Measurements from ENCODE around the gene SEPTIN10. TPM values are rescaled to one million over a fixed set of nuclear protein-coding genes. Genes with fewer than 3 reads are reported as not detected.

SEPTIN10 gene
- total and polyA plus RNA-seq, 2 of the 8 experiments (the other 6 are each of a cell fraction or from before 2014, with no cell fraction given) = 23.7 to 101 TPM

- Histone ChIP-seq H2BK12ac (ENCODE audit: low read depth, low read length) (no peak overlapping the region), H2BK5ac (ENCODE audit: low read depth, low read length) (no peak overlapping the region), H2BK20ac (ENCODE audit: low read length) (no peak overlapping the region), H3K36me3 (ENCODE audit: control insufficient read depth in 2 of 4, insufficient read depth in 4 of 4, low read length in 3 of 4) (no peaks in the 10 kb centered on the region), H3K4me2 (ENCODE audit: insufficient read depth in 1 of 2, low read depth in 2 of 2, low read length in 2 of 2) (no peak overlapping the region), H3K4me3 (ENCODE audit: extremely low read depth in 1 of 4, insufficient read depth in 2 of 4, low read depth in 3 of 4, low read length in 4 of 4) (no peak overlapping the region), H3K18ac (ENCODE audit: extremely low read depth, low read length) (no peak overlapping the region; the same call in 1 of the 2 replicates), H2BK120ac (replicated peaks; ENCODE audit: low read depth, low read length) (no peak overlapping the region), H4K5ac (ENCODE audit: insufficient read length, low read depth, low read length) (no peak overlapping the region), H4K20me1 (replicated peaks in 1 of 2; ENCODE audit: control insufficient read depth in 1 of 2, insufficient read depth in 2 of 2, low read length in 2 of 2) (no peaks in the 10 kb centered on the region), H3K4ac (replicated peaks; ENCODE audit: insufficient read length, low read depth, low read length) (no peak overlapping the region), H3K9me3 (ENCODE audit: insufficient read depth in 2 of 2, low read depth in 1 of 2, low read length in 1 of 2) (no peaks in the 10 kb centered on the region), H3K27me3 (replicated peaks in 1 of 4; ENCODE audit: control insufficient read depth in 3 of 4, extremely low read depth in 1 of 4, insufficient read depth in 3 of 4, low read length in 3 of 4) (no peaks in the 10 kb centered on the region), H3K9ac (replicated peaks in 1 of 4; ENCODE audit: extremely low read depth in 1 of 4, low read depth in 3 of 4, low read length in 3 of 4) (no peak overlapping the region), H2AFZ (ENCODE audit: low read length) (no peak overlapping the region), H3K14ac (ENCODE audit: insufficient read length) (no peak overlapping the region), H4K91ac (replicated peaks; ENCODE audit: insufficient read length, low read length) (no peak overlapping the region), H3K4me1 (replicated peaks in 1 of 4; ENCODE audit: control insufficient read depth in 3 of 4, insufficient read depth in 4 of 4, low read length in 3 of 4) (no peaks in the 10 kb centered on the region), H3K23ac (ENCODE audit: insufficient read length) (no peak overlapping the region), H2BK15ac (ENCODE audit: low read length) (no peak overlapping the region), H2AK5ac (ENCODE audit: low read depth, low read length) (no peak overlapping the region), H3K79me1 (ENCODE audit: low read depth, low read length) (no peaks in the 10 kb centered on the region), H3K56ac (replicated peaks; ENCODE audit: insufficient read length, low read depth, low read length) (no peak overlapping the region), H3K79me2 (ENCODE audit: control insufficient read depth in 1 of 2, insufficient read depth in 2 of 2, low read length in 2 of 2) (no peaks in the 10 kb centered on the region), H3K27ac (ENCODE audit: low read depth, low read length) (no peak overlapping the region), H4K8ac (ENCODE audit: extremely low read depth, insufficient read depth, low read length) (no peak overlapping the region), H3K23me2 (ENCODE audit: low read depth, low read length) (peaks cover 2% of the 10 kb centered on the region; the same call in 1 of the 2 replicates)
- DNase-seq (ENCODE audit: low read depth in 1 of 2, low spot score in 2 of 2) (no peak), FAIRE-seq (no peak)
- POLR2A ChIA-PET (ENCODE audit: partially characterized antibody) = no interaction called here
- WGBS, 2 experiments (ENCODE audit: extremely low coverage in 1 of 2, insufficient coverage in 1 of 2, insufficient read length in 1 of 2, insufficient replicate concordance in 2 of 2, low coverage in 1 of 2, low lambda C conversion rate in 2 of 2, missing lambda C conversion rate in 1 of 2) = 95% methylated on average over 11 of the region's 11 CpGs; no CpG with 5 or more reads in 1 of the 2 experiments
- CTCF ChIA-PET (ENCODE audit: partially characterized antibody) = interaction anchor here (0.6 to 4.6 kb wide), 5 partner anchors 11 to 187 kb away, joined by 3 to 26 read pairs (median 9); no protein-coding TSS in a partner anchor
- no peak for TF ChIP-seq CREB1 (IDR thresholded peaks at IDR 0.05)
- TF ChIP-seq MAFK (IDR thresholded peaks at IDR 0.05; ENCODE audit: low read depth, low read length) = no peak
- TF ChIP-seq E2F6 (IDR thresholded peaks at IDR 0.05) = no peak
- no peak for TF ChIP-seq SRF (IDR thresholded peaks at IDR 0.05; ENCODE audit: low read depth, low read length)
- TF ChIP-seq POU5F1 (IDR thresholded peaks at IDR 0.05; ENCODE audit: low read depth, low read length) = no peak
- no peak for TF ChIP-seq ATF2 (IDR thresholded peaks at IDR 0.05; ENCODE audit: low read length)
- no peak for TF ChIP-seq GTF2F1 (IDR thresholded peaks at IDR 0.05; ENCODE audit: borderline replicate concordance, low read depth, low read length)
- TF ChIP-seq TEAD4 (IDR thresholded peaks at IDR 0.05; ENCODE audit: low read depth, low read length) = no peak
- TF ChIP-seq KDM1A (IDR thresholded peaks at IDR 0.05; ENCODE audit: borderline replicate concordance, low read length) = no peak
- no peak for TF ChIP-seq SIRT6 (IDR thresholded peaks at IDR 0.05; ENCODE audit: low read length)
- TF ChIP-seq POLR2AphosphoS5 (IDR thresholded peaks at IDR 0.05; ENCODE audit: low read depth, low read length) = no peak
- TF ChIP-seq BRCA1 (IDR thresholded peaks at IDR 0.05; ENCODE audit: low read depth, low read length) = no peak
- no peak for TF ChIP-seq CBX8 (IDR thresholded peaks at IDR 0.05; ENCODE audit: borderline replicate concordance, low read depth, low read length)
These were observed 87.3 kb downstream of the SEPTIN10 start for GRCh38 chr2:109526442-109526970.

Measured in H1 (cell line).